Superior temporal gyrus (tissue), 1 donor: ENCODE data around the gene STK24.

Experiments used
- DNase-seq: peaks from one replicate; pipeline ENCODE4 v3.0.0-alpha.2; 2016; ENCODE audit errors: extremely low spot score

Gene STK24

GRCh38 chr13:98556142-98556816 lies 20.6 kb downstream of the STK24 start:
- DNase-seq = no peak

GRCh38 chr13:98549728-98550317 lies 27.1 kb downstream of the STK24 start:
- no peak for DNase-seq

- no peak for DNase-seq
Observed at GRCh38 chr13:98549006-98549727, 27.7 kb downstream of the STK24 start.

GRCh38 chr13:98548230-98548629 lies 28.7 kb downstream of the STK24 start:
- no peak for DNase-seq

- no peak for DNase-seq
Observed at GRCh38 chr13:98547455-98547854, 29.5 kb downstream of the STK24 start.

GRCh38 chr13:98546402-98546801 lies 30.5 kb downstream of the STK24 start:
- no peak for DNase-seq

GRCh38 chr13:98544104-98544710 lies 32.7 kb downstream of the STK24 start:
- DNase-seq = no peak

- DNase-seq = no peak
Observed at GRCh38 chr13:98543378-98544103, 33.4 kb downstream of the STK24 start.

GRCh38 chr13:98542568-98543377 lies 34.1 kb downstream of the STK24 start:
- DNase-seq = no peak

GRCh38 chr13:98541701-98542203 lies 35.2 kb downstream of the STK24 start:
- DNase-seq = no peak

- DNase-seq = no peak
Observed at GRCh38 chr13:98541191-98541590, 35.7 kb downstream of the STK24 start.

GRCh38 chr13:98540476-98540875 lies 36.4 kb downstream of the STK24 start:
- no peak for DNase-seq

GRCh38 chr13:98539666-98540065 lies 37.2 kb downstream of the STK24 start:
- DNase-seq = no peak

- DNase-seq = no peak
Observed at GRCh38 chr13:98538876-98539275, 38.0 kb downstream of the STK24 start.

GRCh38 chr13:98537740-98538139 lies 39.2 kb downstream of the STK24 start:
- no peak for DNase-seq

GRCh38 chr13:98537306-98537705 lies 39.6 kb downstream of the STK24 start:
- DNase-seq = no peak

- no peak for DNase-seq
Observed at GRCh38 chr13:98536729-98537128, 40.2 kb downstream of the STK24 start.

- no peak for DNase-seq
Observed at GRCh38 chr13:98535501-98536354, 41.2 kb downstream of the STK24 start.

- no peak for DNase-seq
Observed at GRCh38 chr13:98534821-98535220, 42.1 kb downstream of the STK24 start.

- no peak for DNase-seq
Observed at GRCh38 chr13:98533912-98534311, 43.0 kb downstream of the STK24 start.
